ENCODE measurements around the gene A3GALT2. TPM values are rescaled to one million over a fixed set of nuclear protein-coding genes. Genes with fewer than 3 reads are reported as not detected.
"Not testable (repeated sequence)": the region's sequence is repeated elsewhere in the genome, so short reads cannot be mapped to it uniquely, and the experiment has no call there.

A3GALT2 gene
- total and polyA plus RNA-seq, 8 donors, result not detected

- no peak for TF ChIP-seq POLR2A (IDR thresholded peaks at IDR 0.05)
- no peak for TF ChIP-seq POLR2AphosphoS5 (IDR thresholded peaks at IDR 0.05)
- TF ChIP-seq CTCF (IDR thresholded peaks at IDR 0.05), result no peak
- TF ChIP-seq EP300 (IDR thresholded peaks at IDR 0.05), result no peak
- Histone ChIP-seq H3K36me3 (no peaks in the 10 kb centered on the region), H3K27me3 (peaks cover 0 to under 1% (median 0%) of the 10 kb centered on the region in 3 donors), H3K4me1 (no peaks in the 10 kb centered on the region), H3K9me3 (no peaks in the 10 kb centered on the region), H3K27ac (no peak overlapping the region), H3K4me3 (no peak overlapping the region)
- DNase-seq, result no peak
- intact Hi-C loops (cut with DNase I; ENCODE audit: low total_unique reads), result no loop called here
- WGBS, 5 donors, result 79 to 91% (median 82%) methylated on average over 5 of the region's 5 CpGs
Observed at GRCh38 chr1:33312413-33312749, 8.5 kb downstream of the A3GALT2 start.

- TF ChIP-seq CTCF (IDR thresholded peaks at IDR 0.05) (no peak), EP300 (IDR thresholded peaks at IDR 0.05) (no peak), POLR2AphosphoS5 (IDR thresholded peaks at IDR 0.05) (no peak), POLR2A (IDR thresholded peaks at IDR 0.05) (no peak)
- Histone ChIP-seq H3K4me3 (no peak overlapping the region), H3K27ac (no peak overlapping the region), H3K4me1 (peaks cover 4 to 5% (median 5%) of the 10 kb centered on the region in 4 donors), H3K36me3 (no peaks in the 10 kb centered on the region), H3K27me3 (peaks cover 0 to 6% (median 5%) of the 10 kb centered on the region in 3 donors), H3K9me3 (no peaks in the 10 kb centered on the region)
- WGBS, 5 donors, result 81 to 89% (median 85%) methylated on average over 2 to 7 of the region's 7 CpGs
- intact Hi-C loops (cut with DNase I; ENCODE audit: low total_unique reads), result no loop called here
- DNase-seq, result no peak
Observed at GRCh38 chr1:33311706-33312412, 9.0 kb downstream of the A3GALT2 start.

- peaks cover 10 to 13% (median 11%) of the 10 kb centered on the region in 4 donors for H3K4me1 ChIP-seq
- no peaks in the 10 kb centered on the region for H3K36me3 ChIP-seq
- WGBS, 5 donors, result 72 to 95% (median 79%) methylated on average over 7 to 8 of the region's 8 CpGs
- DNase-seq, result no peak
- intact Hi-C loops (cut with DNase I; ENCODE audit: low total_unique reads), result no loop called here
- no peaks in the 10 kb centered on the region for H3K9me3 ChIP-seq
- TF ChIP-seq EP300 (IDR thresholded peaks at IDR 0.05) (no peak), POLR2A (IDR thresholded peaks at IDR 0.05) (no peak), POLR2AphosphoS5 (IDR thresholded peaks at IDR 0.05) (no peak), CTCF (IDR thresholded peaks at IDR 0.05) (no peak)
- H3K27ac ChIP-seq, result no peak overlapping the region
- no peak overlapping the region for H3K4me3 ChIP-seq
- H3K27me3 ChIP-seq, result peaks cover 0 to 16% (median 12%) of the 10 kb centered on the region in 3 donors
Observed at GRCh38 chr1:33310702-33311101, 10.2 kb downstream of the A3GALT2 start.

- H3K36me3 ChIP-seq; DNase-seq; H3K4me3 ChIP-seq; H3K27ac ChIP-seq; H3K9me3 ChIP-seq; intact Hi-C loops (cut with DNase I; ENCODE audit: low total_unique reads): not testable (repeated sequence)
- Histone ChIP-seq H3K27me3 (peaks cover 0 to 16% (median 12%) of the 10 kb centered on the region in 3 donors), H3K4me1 (peaks cover 10 to 13% (median 11%) of the 10 kb centered on the region in 4 donors)
- WGBS, 5 donors, result 95 to 97% (median 96%) methylated on average over 10 to 31 of the region's 32 CpGs; no CpG with 5 or more reads in 1 of the 5 donors
Observed at GRCh38 chr1:33309351-33309750, 11.5 kb downstream of the A3GALT2 start.

GRCh38 chr1:33307494-33307864, 13.4 kb downstream of the A3GALT2 start:
- H3K9me3 ChIP-seq, result no peaks in the 10 kb centered on the region
- peaks cover 10 to 13% (median 11%) of the 10 kb centered on the region in 4 donors for H3K4me1 ChIP-seq
- intact Hi-C loops (cut with DNase I; ENCODE audit: low total_unique reads), result no loop called here
- H3K27ac ChIP-seq, result no peak overlapping the region
- no peaks in the 10 kb centered on the region for H3K36me3 ChIP-seq
- peaks cover 0 to 16% (median 12%) of the 10 kb centered on the region in 3 donors for H3K27me3 ChIP-seq
- 55 to 79% (median 61%) methylated on average over 2 to 5 of the region's 5 CpGs for WGBS, 5 donors
- no peak for DNase-seq
- H3K4me3 ChIP-seq, result peak overlapping the region in 1 of 4 donors; percentile 33
- TF ChIP-seq POLR2AphosphoS5 (IDR thresholded peaks at IDR 0.05) (no peak), EP300 (IDR thresholded peaks at IDR 0.05) (no peak), POLR2A (IDR thresholded peaks at IDR 0.05) (no peak), CTCF (IDR thresholded peaks at IDR 0.05) (no peak)

All from stomach (tissue), 9 donors.